ENCODE data around the gene MACROD2. TPM values are rescaled to one million over a fixed set of nuclear protein-coding genes. Genes with fewer than 3 reads are reported as not detected.

The MACROD2 gene
- total RNA-seq, 1 experiment from 2014 or later, result 3.1 TPM

DNA sequence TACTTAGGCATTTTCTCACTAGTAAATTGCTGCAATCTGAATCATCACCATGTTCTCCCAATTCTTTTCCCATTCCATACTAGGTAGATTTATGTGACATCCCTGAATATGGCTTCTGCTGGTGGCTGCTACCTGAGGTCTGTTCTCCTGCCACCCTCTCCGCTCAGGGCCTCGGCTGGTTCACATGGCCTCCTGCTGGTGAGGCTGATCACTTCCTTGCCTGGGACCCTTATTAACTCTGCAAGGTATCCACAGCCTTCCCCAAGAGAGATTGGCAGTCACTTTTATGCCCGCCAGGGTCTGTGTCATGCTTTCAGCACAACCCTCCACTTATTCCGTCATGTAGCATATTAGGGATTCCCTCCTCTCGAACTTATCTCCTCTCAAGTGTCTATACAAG is 766.6 kb downstream of the MACROD2 start:
- no peaks in the 10 kb centered on the region for H3K9me3 Mint-ChIP-seq (ENCODE audit: unreplicated experiment)
- ChIA-PET POLR2A (interaction anchor here (0.7 to 1.0 kb wide), 3 partner anchors 10 to 25 kb away, joined by 3 to 4 read pairs (median 4); no protein-coding TSS in a partner anchor), CTCF (interaction anchor here (1.3 kb wide), 1 partner anchor 8 kb away, joined by 3 read pairs; no protein-coding TSS in a partner anchor)
- intact Hi-C loops (cut with micrococcal nuclease), result no loop called here
- no peak overlapping the region for H3K27ac Mint-ChIP-seq (ENCODE audit: low read depth, unreplicated experiment)
- H3K27me3 Mint-ChIP-seq (ENCODE audit: insufficient read depth, unreplicated experiment), result no peaks in the 10 kb centered on the region
- no TSS peak for BruUV-seq (replicated peaks)
- TF ChIP-seq, protein P1, sequence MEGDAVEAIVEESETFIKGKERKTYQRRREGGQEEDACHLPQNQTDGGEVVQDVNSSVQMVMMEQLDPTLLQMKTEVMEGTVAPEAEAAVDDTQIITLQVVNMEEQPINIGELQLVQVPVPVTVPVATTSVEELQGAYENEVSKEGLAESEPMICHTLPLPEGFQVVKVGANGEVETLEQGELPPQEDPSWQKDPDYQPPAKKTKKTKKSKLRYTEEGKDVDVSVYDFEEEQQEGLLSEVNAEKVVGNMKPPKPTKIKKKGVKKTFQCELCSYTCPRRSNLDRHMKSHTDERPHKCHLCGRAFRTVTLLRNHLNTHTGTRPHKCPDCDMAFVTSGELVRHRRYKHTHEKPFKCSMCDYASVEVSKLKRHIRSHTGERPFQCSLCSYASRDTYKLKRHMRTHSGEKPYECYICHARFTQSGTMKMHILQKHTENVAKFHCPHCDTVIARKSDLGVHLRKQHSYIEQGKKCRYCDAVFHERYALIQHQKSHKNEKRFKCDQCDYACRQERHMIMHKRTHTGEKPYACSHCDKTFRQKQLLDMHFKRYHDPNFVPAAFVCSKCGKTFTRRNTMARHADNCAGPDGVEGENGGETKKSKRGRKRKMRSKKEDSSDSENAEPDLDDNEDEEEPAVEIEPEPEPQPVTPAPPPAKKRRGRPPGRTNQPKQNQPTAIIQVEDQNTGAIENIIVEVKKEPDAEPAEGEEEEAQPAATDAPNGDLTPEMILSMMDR (IDR thresholded peaks at IDR 0.05; ENCODE audit: unreplicated experiment), result no peak
- no peak overlapping the region for H3K4me3 Mint-ChIP-seq (ENCODE audit: unreplicated experiment)
- no peak for DNase-seq (ENCODE audit: unreplicated experiment)
- H3K4me1 Mint-ChIP-seq (ENCODE audit: insufficient read depth, unreplicated experiment), result no peaks in the 10 kb centered on the region
- H3K36me3 Mint-ChIP-seq (ENCODE audit: insufficient read depth, unreplicated experiment), result no peaks in the 10 kb centered on the region

DNA sequence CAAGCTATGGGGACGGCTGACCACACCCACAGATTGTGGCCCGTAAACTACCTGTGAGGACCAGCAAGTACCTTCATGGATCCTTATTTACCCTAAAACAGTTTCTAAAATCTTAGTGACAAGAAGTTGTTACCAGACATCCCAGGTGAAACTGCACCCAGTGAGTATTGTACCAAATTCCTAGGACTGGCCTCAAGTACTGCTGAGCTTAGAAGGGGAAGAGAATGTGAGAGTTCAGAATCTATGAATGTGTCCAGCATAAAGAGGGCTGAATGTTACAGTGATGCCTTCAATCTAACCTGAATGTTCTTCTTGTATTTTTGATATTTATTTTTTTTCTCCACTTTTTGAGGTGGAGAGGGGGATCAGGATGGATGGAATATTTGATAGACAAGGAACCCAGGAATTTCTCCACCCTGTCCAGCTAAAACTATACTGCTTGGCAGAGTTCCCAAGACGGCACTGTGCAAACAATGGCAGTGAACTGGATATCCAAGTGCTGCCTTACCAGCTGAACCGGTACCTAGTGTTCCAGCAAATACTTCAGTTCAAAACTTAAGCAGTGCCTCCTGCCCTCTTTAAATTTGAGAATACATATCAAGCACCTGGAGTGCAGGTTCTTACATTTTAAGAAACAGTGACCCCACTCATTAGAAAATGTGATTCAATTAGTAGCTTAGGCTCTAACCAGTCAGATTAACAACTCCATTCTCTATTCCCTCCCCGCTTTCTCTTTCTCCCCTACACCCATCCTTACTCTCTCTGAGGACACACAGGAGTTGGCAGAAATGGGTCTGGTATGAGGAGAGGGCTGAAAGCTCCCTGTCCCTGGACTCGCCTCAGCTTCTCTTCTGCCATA is 769.4 kb downstream of the MACROD2 start:
- H3K4me3 Mint-ChIP-seq (ENCODE audit: unreplicated experiment), result no peak overlapping the region
- POLR2A ChIA-PET, result interaction anchor here (0.6 to 1.6 kb wide), 4 partner anchors 10 to 1364 kb away, joined by 3 to 5 read pairs (median 3); no protein-coding TSS in a partner anchor
- intact Hi-C loops (cut with micrococcal nuclease), result no loop called here

DNA sequence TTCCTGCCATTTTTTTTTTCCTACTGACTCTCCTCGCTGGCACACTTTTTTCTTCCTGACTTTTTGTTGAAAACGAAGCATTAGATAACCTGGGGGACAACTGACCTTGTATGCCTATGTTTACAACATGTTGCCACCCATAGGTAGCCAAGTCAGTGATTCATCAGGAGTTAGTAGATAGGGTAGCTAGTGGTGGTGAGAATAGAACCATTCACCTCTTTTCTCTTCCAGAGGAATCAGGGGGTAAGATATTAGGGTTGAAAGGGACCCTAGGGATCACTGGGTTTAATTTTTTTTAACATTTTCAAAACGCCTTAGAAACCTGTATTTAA is 770.0 kb downstream of the MACROD2 start:
- ChIA-PET CTCF (no interaction called here), POLR2A (interaction anchor here (0.6 to 1.6 kb wide), 4 partner anchors 10 to 1363 kb away, joined by 3 to 5 read pairs (median 3); no protein-coding TSS in a partner anchor)
- no peak overlapping the region for H3K27ac Mint-ChIP-seq (ENCODE audit: low read depth, unreplicated experiment)
- no peak overlapping the region for H3K4me3 Mint-ChIP-seq (ENCODE audit: unreplicated experiment)
- BruUV-seq (replicated peaks), result no TSS peak
- no peak for DNase-seq (ENCODE audit: unreplicated experiment)
- no peaks in the 10 kb centered on the region for H3K36me3 Mint-ChIP-seq (ENCODE audit: insufficient read depth, unreplicated experiment)
- H3K27me3 Mint-ChIP-seq (ENCODE audit: insufficient read depth, unreplicated experiment), result no peaks in the 10 kb centered on the region
- H3K9me3 Mint-ChIP-seq (ENCODE audit: unreplicated experiment), result no peaks in the 10 kb centered on the region
- intact Hi-C loops (cut with micrococcal nuclease), result no loop called here
- no peaks in the 10 kb centered on the region for H3K4me1 Mint-ChIP-seq (ENCODE audit: insufficient read depth, unreplicated experiment)
- TF ChIP-seq, protein P1 (IDR thresholded peaks at IDR 0.05; ENCODE audit: unreplicated experiment), result no peak

More for the DNA sequence above, 769.4 kb downstream of the MACROD2 start:
- TF ChIP-seq, protein P1 (IDR thresholded peaks at IDR 0.05; ENCODE audit: unreplicated experiment), result no peak
- H3K27ac Mint-ChIP-seq (ENCODE audit: low read depth, unreplicated experiment), result no peak overlapping the region
- no peaks in the 10 kb centered on the region for H3K36me3 Mint-ChIP-seq (ENCODE audit: insufficient read depth, unreplicated experiment)
- no peaks in the 10 kb centered on the region for H3K4me1 Mint-ChIP-seq (ENCODE audit: insufficient read depth, unreplicated experiment)
- H3K27me3 Mint-ChIP-seq (ENCODE audit: insufficient read depth, unreplicated experiment), result no peaks in the 10 kb centered on the region
- no peaks in the 10 kb centered on the region for H3K9me3 Mint-ChIP-seq (ENCODE audit: unreplicated experiment)
- CTCF ChIA-PET, result interaction anchor here (0.9 kb wide), 1 partner anchor 10 kb away, joined by 3 read pairs; no protein-coding TSS in a partner anchor
- DNase-seq (ENCODE audit: unreplicated experiment), result peak; percentile 1
- no TSS peak for BruUV-seq (replicated peaks)

DNA sequence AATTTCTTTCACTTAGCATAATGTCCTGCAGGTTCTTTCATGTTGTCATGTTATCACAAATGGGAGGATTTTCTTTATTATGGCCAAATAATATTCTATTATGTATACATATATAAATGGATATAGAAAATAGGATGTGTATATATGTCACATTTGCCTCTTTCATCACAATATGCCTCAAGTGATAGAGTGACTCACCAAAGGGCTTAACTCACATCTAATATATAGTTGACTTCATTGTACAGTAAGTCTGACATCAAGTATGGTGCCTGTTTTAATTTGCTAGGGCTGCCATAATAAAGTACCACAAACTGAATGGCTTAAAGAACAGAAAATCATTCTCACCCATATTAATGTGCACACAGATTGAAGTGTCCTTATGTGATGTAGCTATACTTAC is 778.2 kb downstream of the MACROD2 start:
- no TSS peak for BruUV-seq (replicated peaks)
- Mint-ChIP-seq H3K27me3 (ENCODE audit: insufficient read depth, unreplicated experiment) (no peaks in the 10 kb centered on the region), H3K9me3 (ENCODE audit: unreplicated experiment) (no peaks in the 10 kb centered on the region), H3K36me3 (ENCODE audit: insufficient read depth, unreplicated experiment) (no peaks in the 10 kb centered on the region), H3K4me3 (ENCODE audit: unreplicated experiment) (no peak overlapping the region), H3K4me1 (ENCODE audit: insufficient read depth, unreplicated experiment) (peaks cover 5% of the 10 kb centered on the region), H3K27ac (ENCODE audit: low read depth, unreplicated experiment) (no peak overlapping the region)
- intact Hi-C loops (cut with micrococcal nuclease), result no loop called here
- TF ChIP-seq, protein P1 (IDR thresholded peaks at IDR 0.05; ENCODE audit: unreplicated experiment), result no peak
- no peak for DNase-seq (ENCODE audit: unreplicated experiment)
- POLR2A ChIA-PET, result interaction anchor here (1.3 kb wide), 1 partner anchor 11 kb away, joined by 3 read pairs; no protein-coding TSS in a partner anchor
- CTCF ChIA-PET, result interaction anchor here (1.3 kb wide), 1 partner anchor 11 kb away, joined by 4 read pairs; no protein-coding TSS in a partner anchor

Data from MCF 10A (cell line).